HG03064 (cell line): ENCODE data around the gene BCOR.

ENCODE experiments used
- ATAC-seq: cut with Tn5 transposase; IDR thresholded peaks from one replicate; pipeline ENCODE4 v1.9.1; 2021; ENCODE audit warnings: low read depth; ENCODE audit not compliant: unreplicated experiment

Gene BCOR

DNA sequence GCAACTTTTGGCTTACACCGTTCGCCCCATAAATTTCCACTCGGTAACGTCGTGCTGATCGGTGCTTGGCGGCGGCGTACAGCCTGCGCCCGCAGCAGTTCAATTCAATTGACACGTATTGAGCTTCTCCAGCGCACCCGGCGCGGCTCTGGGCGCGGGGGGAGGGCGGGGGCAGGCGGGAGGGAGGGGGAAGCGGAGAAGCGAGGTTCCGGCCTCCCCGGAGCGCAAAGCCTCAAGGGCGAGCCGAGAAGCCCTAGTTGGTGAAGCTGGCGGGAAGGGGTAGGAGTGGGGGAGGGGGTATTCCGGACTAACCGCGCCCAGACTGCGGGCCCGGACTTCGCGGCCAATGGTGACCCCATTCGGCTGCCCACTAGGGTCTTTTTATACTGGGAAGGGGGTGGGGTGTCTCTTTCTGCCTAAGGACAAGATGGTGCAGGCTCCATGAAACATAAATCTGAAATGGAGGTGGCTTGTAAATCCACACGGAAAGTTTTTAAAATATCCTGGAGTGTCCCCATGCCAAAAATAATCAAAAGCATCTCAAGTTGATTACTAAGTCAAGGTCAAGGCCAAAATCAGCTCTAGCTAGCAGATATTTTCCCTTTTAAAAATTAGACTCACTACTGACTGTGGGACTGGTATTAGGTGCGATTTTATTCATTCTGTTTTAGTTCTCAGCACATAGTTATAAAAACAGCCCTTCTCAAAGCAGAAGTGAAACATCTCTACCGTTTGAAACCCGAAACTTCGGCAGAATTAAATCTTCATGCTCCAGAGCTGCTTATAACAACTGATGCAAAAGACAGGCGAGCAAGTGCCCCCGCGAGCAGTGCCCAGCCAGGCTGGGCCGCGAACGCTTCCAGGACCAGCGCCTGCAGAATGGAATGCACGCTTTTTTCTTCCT lies 1.5 kb upstream of the BCOR start:
- peak; percentile 41 for ATAC-seq

DNA sequence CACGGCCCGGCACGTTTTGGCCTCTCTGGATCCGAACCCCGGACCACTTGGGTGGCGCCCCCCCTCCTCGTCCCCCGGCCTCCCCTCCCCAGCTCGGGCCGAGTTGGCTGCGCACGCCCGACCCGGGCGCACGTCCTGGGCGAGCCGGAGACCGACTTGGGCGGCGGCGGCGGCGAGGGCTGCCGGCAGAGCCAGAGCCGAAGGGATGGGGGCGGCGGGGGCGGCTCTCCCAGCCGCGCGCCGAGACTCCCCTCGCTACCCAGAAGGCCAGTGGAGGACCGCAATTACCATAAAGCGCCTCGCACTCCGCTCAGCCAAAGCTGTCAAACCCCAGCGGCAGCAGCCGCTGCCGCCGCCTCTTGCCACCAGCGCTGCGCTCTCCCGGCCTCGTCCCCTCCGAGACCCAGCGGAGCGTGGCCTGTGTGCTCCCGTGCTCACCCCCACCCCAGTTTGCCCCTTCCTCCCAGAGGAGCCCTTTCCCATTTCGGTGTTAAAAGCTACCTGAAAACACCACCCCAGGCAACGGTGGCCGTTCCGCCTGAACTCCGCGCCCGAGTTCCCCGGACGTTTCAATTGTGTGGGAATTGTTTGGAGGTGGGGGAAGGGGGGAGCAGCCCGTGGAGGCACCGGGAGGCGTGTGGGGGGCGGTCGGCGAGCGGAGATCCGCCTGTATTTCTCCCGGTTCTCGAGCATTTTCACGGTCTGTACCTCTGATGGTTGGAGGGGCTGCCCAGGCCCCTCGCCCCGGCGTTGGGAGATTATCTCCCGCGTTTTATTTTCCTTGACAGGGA lies 701 bp upstream of the BCOR start:
- no peak for ATAC-seq

DNA sequence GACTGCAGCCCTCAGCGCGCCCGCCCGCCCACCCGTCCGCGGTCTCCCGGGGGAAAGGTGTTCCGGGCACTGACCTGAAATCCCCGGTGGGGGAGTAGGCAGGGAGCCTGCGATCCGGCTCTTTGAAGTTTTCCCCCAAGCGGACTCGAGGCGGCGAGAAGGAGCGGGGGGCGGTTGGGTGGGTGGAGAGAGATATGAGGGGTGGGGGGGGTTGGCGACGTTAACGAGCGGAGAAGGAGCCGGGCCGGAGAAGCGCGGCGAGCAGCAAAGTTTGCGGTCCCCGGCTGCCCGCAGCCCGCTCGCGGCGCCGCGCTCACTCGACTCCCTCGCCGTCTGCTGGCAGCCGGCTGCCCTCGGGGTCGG lies 636 bp downstream of the BCOR start:
- no peak for ATAC-seq

DNA sequence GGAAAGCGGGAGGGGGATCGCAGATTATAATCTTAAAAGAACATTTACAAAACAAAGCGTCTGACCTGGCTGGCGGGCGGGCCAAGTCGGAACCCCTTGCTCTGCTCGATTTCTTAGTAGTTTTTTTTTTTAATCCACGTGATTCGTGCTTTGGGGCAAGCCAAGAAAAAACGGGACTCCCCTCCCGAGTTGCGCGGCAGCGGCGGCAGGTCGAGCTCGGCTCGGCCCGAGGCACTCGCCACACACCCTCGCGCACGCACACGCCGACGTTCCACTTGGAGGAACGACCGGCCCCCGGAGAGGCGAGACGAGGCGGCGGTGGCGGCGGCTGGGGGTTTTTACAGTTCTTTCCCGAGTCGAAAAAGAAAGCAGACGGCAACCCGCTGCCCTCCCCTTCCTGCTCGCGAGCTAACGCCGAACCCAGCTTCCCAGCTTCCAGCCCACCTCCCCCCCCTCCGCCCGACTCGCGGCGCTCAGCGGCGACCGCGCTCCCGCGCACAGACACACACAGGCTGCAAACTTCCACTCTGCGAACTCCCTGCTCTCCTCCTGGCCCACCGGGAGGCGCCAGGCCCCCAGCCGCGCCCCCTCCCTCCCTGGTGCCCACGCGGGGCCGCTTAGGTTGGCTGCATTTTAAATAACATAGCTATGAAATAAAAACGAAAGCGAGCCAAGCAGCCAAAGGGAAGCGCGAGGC lies 1.2 kb downstream of the BCOR start:
- ATAC-seq = no peak

DNA sequence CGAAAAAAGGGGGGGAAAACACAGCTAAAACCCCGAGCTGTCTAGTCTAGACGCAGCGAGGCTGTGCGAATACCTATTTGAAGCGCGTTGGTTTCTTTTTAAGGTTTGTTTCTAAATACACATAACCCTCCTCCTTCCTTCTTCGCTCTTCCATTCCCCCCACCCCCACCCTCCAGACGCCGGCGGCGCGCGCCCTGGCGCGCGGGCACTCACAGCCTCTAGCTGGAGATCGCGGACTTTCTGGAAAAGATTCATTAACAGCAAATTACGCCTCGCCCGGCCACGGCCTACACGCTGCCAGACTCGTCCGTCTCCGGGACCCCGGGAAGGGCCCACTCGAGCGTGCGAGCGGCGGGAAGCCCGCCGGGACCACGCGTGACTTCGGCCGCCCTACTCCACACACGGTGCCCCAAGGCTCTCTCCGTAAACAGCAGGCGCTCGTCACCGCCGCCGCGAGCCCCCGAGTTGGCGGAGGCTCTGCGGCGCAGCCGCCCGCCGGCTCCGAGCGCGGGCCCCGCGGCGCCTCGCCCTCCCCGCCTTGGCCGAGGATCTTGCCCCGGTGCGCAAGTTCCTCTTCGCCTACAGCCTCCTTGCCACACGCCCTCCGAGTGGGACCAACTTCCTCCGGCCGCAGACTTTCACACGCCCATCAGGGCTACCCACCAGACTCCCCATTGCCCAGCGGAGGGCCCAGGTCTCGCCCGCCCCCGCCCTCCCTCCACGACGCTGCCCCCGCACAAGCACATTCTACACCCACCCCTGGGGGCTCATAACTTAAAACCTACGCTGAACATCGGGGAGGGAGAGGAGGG lies 2.0 kb downstream of the BCOR start:
- no peak for ATAC-seq

DNA sequence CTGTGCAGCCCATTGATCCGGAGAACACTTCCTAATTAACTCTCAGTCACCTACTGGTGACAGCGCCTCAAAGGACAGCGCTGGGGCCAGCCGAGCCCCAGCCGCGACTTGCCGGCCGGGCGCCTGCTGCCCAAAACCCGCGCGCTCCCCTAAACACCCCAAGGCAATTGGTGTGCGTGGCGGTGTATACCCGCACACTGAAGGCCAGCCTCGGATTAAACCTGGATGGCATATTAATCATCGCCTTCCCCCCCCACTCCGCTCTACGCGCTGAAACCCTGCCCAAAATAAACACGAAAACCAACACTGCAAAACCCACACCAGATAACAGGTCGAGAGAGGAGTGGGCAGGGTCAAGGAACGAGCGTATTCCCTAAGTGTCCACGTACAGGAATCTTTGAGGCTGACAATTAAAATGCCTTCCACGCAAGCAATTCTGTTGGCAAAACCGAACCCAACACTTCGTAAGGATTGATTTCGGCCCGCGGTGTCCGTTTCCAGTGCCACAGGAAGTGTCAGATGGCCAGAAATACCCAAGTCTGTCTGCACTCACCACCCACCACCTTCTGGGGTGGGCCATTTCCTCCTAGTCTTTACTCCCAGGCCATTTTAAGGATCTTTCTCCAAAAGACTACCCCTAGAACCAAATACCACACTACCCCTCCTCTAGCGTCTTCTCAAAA lies 2.7 kb downstream of the BCOR start:
- no peak for ATAC-seq

DNA sequence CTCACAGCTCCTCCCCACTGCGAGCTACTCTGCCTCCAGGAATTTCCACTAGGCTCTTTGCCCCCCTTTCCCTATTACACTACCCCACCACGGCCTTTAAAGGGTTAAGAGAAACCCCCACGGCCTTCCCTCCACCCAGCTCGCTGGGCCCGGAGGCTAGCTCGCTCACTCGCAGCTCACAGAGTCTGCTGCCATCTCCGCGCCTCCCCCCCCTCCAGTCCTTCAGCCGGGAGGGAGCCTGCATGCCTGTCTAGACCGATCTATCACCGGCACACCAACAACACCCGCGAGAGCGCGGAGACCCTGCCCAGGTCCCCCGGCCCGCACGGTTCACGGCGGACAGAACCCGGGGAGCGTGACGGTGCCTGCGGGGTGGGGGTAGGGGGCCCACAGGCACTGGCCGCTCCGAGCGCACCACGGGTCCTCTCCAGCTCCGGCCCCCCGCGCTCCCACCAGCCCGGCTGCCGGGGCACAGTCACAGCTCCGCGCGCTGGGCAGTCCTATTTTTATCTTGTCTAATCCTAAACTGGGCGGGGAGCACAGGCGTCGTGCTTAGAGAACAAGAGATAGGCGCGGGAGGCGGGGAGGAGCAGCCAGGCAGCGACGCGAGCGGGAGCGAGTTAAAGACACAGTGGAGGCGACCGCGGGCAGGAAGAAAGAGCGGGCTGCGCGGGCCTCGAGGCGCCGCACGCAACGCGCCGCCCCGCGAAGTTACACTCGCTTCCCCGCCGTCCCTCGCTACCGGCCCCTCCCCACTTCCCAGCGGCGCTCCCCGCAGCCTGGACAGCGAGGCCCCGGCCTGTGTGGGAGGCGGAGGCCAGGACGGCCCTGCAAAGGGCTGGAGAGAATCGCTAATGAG lies 3.5 kb downstream of the BCOR start:
- no peak for ATAC-seq

DNA sequence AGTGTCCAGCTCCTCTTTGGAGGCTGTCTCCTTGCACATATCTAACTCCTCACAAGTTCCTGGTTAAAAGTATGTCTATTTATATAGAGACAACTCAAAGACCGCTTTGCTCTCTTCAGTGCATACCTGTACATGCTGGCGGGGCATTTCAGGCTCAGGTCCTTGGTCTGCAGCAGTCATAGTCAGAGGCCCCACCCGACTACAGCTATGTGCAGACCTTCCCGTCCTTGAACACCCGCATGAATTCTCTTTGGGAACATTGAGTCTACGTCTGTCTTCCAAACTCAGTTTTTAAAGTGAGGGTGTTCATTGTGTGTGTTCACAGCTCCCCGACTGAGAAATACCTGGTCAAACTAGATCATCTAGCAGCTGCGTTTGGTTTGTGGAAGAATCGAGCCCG lies 4.2 kb downstream of the BCOR start:
- ATAC-seq = no peak

DNA sequence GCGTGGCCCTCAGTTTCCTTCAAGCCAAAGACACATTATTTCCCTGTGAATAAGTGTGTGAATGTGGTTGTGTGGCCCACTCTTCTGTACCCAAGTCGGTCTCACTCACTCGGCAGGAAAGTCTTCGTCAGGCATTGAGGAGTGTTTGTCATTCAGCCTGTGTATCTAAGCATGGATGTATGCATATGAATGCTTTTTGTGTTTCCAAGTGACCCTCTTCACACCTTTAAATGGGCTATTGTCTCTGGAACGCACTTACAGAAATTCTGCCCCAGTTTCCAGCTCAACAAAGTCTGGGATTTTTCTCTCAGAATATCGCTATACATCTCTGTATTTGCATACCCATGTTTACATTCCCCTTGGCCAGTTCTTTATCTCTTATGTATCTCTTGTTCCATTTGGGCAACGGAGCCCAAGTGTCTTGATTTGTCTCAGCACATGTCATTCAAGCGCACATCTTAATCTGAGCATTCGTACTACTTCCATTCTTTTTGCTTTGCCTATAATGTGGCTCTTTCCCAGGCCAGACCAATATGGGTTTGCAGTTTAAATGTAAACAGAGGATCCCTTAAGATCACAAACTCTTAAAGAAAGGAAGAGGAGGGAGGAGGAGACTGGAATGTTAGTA lies 4.8 kb downstream of the BCOR start:
- ATAC-seq = no peak

DNA sequence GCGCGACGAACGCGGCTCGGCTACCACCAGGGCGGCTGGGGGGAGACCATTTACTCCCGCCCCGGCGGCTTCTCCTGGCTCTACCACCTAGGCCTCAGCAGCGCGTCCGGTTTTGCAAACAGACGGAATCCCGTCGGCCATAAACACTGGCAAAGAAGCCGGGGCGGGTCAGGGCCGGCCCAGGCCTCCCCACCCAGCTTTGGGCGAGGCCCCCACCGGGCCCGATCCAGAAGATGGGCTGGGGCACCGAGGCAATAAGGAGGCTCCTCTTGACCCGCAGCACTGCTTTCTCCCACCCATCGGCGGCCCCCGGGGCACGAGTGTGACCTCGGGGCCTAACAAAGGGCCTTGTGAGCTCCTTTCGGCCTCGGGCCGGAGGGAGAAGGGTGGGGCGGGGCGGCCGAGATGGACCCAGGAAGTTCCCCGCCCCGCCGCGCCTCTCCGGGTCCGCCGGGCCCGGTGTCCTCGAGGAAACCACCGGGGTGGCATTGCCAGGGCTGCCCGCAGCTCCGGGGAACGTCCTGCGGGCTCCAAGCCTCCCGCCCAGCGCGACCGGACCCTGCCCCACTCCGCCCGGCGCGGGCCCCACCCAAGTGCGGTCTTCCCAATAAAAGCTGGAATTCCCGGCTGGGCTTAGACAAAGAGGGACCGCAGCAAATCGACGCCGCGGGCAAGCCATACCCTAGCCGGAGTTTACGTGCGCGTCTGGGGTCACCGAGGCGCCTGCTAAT lies 5.9 kb downstream of the BCOR start:
- no peak for ATAC-seq

DNA sequence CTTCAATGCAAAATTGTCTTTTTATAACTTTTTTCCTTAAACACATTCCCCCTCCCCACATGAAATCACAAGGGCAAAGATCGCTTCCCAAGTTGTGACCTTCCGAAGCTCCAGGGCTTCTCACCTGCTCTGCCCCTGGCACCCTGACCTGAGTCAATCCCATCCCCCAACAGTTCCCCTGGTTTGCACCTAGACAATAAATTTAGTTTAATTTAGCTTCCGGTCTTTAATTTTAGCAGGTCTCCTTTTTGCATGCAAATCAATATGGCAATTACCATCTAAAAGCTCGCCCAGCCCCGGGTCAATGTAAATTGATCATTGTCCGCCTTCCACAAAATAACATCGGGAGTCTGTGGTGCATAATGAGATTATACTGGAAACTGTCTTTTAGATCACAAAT lies 6.8 kb downstream of the BCOR start:
- no peak for ATAC-seq

DNA sequence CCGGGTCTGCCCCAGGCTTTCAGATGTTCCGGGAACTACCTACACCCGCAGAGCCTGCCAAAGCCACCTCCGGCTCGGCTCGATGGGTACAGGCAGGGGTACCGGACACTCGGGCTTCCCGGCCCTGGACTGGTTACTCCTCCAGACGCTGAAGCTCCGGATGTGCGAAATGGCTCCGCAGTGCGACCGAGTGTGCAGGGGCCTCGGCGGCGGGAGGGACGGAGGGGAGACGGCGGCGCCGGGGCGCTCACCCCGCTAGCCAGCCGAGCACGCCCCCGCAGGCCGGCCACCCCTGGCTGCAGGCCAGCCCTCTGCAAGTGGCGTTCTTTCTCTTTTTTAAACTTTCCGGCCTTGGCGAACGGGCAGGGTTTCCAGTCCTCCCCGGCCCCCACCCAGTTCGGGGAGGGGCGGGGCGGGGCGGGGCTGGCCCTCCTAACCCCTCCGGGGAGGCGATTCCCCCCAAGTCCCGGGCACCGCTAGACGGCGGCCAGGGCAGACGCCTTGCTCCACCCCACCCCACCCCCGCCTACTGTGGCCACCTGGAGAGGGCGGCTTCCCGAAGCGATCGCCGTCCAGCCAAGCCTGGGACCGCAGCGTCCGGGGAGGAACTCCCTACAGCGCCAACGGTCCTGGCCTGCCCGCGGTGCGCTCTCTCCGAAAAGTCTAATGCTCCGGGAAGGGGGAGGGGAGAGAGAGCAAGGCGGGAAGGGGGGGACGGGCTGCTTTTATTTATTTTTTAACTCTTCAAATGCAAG lies 7.5 kb downstream of the BCOR start:
- no peak for ATAC-seq

DNA sequence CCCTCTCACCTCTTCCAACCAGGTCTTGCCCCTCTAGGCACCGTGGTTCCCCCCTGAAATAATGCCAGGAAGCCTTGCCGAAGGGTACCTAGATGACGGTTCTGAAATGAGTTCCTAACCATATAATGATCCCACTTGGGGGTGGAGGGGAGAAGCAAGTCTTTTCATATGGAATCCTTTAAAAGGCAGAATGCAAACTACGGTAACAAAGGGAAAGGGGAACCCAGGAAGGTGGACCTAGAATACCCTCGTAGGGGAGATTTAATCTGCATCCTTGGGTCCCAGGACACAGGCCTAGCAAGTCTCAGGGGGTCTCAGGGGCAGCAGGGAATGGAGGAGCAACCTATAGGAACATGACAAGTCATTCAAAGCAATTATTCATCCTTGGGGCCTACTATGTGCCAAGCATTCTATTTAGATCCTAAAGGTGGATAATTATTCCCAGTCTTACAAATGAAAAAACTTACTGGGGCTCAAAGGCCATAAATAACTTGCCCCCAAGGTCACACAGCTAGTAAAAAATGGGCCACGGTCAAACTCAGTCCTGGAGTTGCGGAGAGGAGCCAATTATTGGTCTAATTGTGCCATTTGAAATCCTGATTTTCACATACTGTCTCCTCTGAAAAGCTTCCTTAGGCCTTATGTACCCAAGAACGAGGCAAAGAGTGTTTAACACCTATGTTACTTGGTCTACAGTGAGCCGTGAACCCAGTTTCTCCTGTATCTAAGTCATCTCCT lies 8.8 kb downstream of the BCOR start:
- no peak for ATAC-seq

DNA sequence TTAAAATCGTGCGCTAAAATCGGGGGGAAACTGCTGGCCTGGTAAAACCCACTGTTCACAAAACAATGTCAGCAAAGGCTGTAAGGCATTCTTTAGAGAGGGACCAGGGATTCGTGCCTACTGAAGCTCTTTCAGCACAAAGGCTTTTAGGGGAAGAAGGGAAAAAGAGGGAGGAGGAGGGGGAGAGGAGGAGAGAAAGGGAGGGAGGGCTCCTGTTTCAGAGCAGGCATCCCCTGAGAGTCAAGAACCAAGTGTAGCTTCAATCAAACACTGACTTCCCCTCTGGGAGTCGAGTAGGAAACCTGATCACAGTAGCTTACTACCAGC lies 9.5 kb downstream of the BCOR start:
- no peak for ATAC-seq

DNA sequence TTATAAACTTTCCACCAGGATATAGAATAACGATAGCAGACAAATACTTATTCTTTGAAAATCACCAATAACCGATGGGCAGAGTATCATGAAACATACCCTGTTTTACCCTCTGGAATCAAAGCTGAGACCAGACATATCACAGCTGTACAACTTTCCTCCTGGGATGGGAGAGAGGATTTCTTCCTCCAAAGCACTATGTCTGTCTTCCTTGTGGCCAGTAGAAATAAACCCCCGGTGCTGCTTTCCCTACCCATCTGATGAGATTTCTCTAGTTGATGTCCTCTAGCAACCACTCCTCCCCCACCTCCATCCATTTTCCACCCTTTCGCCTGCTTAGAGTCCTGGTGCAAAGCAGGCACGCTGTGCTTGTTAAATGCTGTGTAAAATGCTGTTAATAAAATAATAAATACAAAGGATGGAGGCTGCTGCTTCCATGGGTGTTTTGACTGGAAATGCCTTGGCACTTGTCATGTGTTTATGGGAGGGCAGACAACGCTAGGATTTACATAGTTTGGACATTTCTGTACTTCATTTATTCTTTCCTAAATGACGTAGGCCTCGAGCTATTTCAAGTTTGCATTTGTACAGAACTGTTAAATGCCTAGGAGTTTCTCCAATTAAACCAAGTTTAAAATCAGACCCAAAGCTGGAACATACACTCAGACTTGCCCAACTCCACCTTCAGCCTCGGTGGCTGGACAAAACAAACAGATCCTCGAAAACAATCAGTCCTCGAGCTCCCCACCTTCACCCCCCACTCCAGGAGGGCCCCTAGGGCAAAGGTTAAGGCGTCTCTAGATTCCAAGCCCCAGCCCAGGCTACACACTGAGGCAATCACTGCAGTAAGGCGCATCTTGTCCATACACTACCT lies 10.1 kb downstream of the BCOR start:
- no peak for ATAC-seq
